HG02840 (cell line): ENCODE measurements around the gene RNPC3.
A peak's percentile ranks its signal among the peaks of the same experiment; 100 is the strongest.

Experiments
- ATAC-seq: cut with Tn5 transposase; IDR thresholded peaks from one replicate; pipeline ENCODE4 v1.9.1; 2021; ENCODE audit warnings: mild to moderate bottlenecking, moderate library complexity, moderate number of reproducible peaks; ENCODE audit not compliant: unreplicated experiment, low FRiP score

The RNPC3 gene

GRCh38 chr1:103525607-103526507 is at the start of gene RNPC3:
TSS of gene RNPC3 (plus strand) at chr1:103525699. CDS start at chr1:103526071, 372 bp downstream.
- peak; percentile 80 for ATAC-seq

GRCh38 chr1:103477101-103477500 is 48.4 kb upstream of the RNPC3 start:
- ATAC-seq = no peak

- ATAC-seq = no peak
These were observed 35.6 kb upstream of the RNPC3 start for GRCh38 chr1:103489935-103490334.

GRCh38 chr1:103492003-103492625 is 33.4 kb upstream of the RNPC3 start:
- no peak for ATAC-seq

GRCh38 chr1:103496014-103496635 is 29.4 kb upstream of the RNPC3 start:
- ATAC-seq = no peak

- no peak for ATAC-seq
These were observed 28.1 kb upstream of the RNPC3 start for GRCh38 chr1:103497404-103497803.

- no peak for ATAC-seq
These were observed 16.2 kb upstream of the RNPC3 start for GRCh38 chr1:103509250-103509649.

- no peak for ATAC-seq
These were observed 11.8 kb upstream of the RNPC3 start for GRCh38 chr1:103513711-103514110.

GRCh38 chr1:103514920-103515503 is 10.5 kb upstream of the RNPC3 start:
- peak; percentile 74 for ATAC-seq

- no peak for ATAC-seq
These were observed 9.2 kb upstream of the RNPC3 start for GRCh38 chr1:103516283-103516682.

GRCh38 chr1:103516693-103517092 is 8.8 kb upstream of the RNPC3 start:
- no peak for ATAC-seq

GRCh38 chr1:103517380-103518047 is 8.0 kb upstream of the RNPC3 start:
- ATAC-seq = peak; percentile 80

GRCh38 chr1:103520822-103521221 is 4.7 kb upstream of the RNPC3 start:
- ATAC-seq = no peak

GRCh38 chr1:103523346-103523745 is 2.2 kb upstream of the RNPC3 start:
- no peak for ATAC-seq

GRCh38 chr1:103525114-103525606 is 339 bp upstream of the RNPC3 start:
- ATAC-seq = peak; percentile 50

GRCh38 chr1:103527331-103527730 is 1.8 kb downstream of the RNPC3 start:
- no peak for ATAC-seq

GRCh38 chr1:103529746-103530145 is 4.2 kb downstream of the RNPC3 start:
- ATAC-seq = no peak

GRCh38 chr1:103538226-103538625 is 12.7 kb downstream of the RNPC3 start:
- ATAC-seq = no peak

GRCh38 chr1:103541431-103541830 is 15.9 kb downstream of the RNPC3 start:
- ATAC-seq = no peak

GRCh38 chr1:103546496-103546895 is 21.0 kb downstream of the RNPC3 start:
- ATAC-seq = no peak
